GM23338 (cell line): ENCODE measurements around the gene TRPM2. TPM values are rescaled to one million over a fixed set of nuclear protein-coding genes. Genes with fewer than 3 reads are reported as not detected.

Experiments used
- ATAC-seq: fragments of 200-7000 bp; cut with Tn5 transposase; 3 replicates; pipeline ENCODE4 v1.9.1; 2020
- DNase-seq: peaks from one replicate; pipeline ENCODE4 v3.0.0-alpha.2; 2015; ENCODE audit warnings: low spot score
- H2AFZ ChIP-seq: fragments of 200-600 bp; sonication (generic); 2 replicates; pipeline ENCODE4 v1.8.0; 2016; ENCODE audit warnings: antibody characterized with exemption, mild to moderate bottlenecking, moderate library complexity
- H3F3A ChIP-seq: fragments of 200-600 bp; sonication (generic); replicated peaks from 2 replicates; pipeline ENCODE4 v1.8.0; 2017; ENCODE audit warnings: antibody characterized with exemption, mixed run types, low read depth
- H3K27ac ChIP-seq: fragments of 200-600 bp; sonication (generic); 2 replicates; pipeline ENCODE4 v1.6.1; 2016; ENCODE audit warnings: low read depth
- H3K27me3 ChIP-seq: fragments of 200-600 bp; sonication (generic); 2 replicates; pipeline ENCODE4 v1.8.0; 2016; ENCODE audit warnings: mild to moderate bottlenecking, mixed run types, moderate library complexity; ENCODE audit not compliant: insufficient read depth
- H3K36me3 ChIP-seq: fragments of 200-600 bp; sonication (generic); 2 replicates; pipeline ENCODE4 v1.8.0; 2016; ENCODE audit warnings: mild to moderate bottlenecking; ENCODE audit not compliant: insufficient read depth
- H3K4me1 ChIP-seq: fragments of 200-600 bp; sonication (generic); 2 replicates; pipeline ENCODE4 v1.8.0; 2016; ENCODE audit warnings: mild to moderate bottlenecking, moderate library complexity; ENCODE audit not compliant: insufficient read depth
- H3K4me2 ChIP-seq: fragments of 200-600 bp; sonication (generic); 2 replicates; pipeline ENCODE4 v1.7.1; 2017; ENCODE audit warnings: mixed run types
- H3K4me3 ChIP-seq: fragments of 200-600 bp; sonication (generic); 2 replicates; pipeline ENCODE4 v1.6.1; 2016; ENCODE audit warnings: mixed run types
- H3K79me2 ChIP-seq: fragments of 200-600 bp; sonication (generic); replicated peaks from 2 replicates; pipeline ENCODE4 v1.8.0; 2017; ENCODE audit warnings: mild to moderate bottlenecking; ENCODE audit not compliant: insufficient read depth
- H3K9me2 ChIP-seq: fragments of 200-600 bp; sonication (generic); 2 replicates; pipeline ENCODE4 v1.8.0; 2017; ENCODE audit not compliant: insufficient read depth
- H4K20me1 ChIP-seq: fragments of 200-600 bp; sonication (generic); replicated peaks from 2 replicates; pipeline ENCODE4 v1.8.0; 2017; ENCODE audit warnings: mild to moderate bottlenecking; ENCODE audit not compliant: insufficient read depth
- H3K27ac Mint-ChIP-seq: 2 replicates; pipeline ENCODE4 v1.8.0; 2020; ENCODE audit warnings: inconsistent platforms, mild to moderate bottlenecking, moderate library complexity, mixed read lengths
- H3K27me3 Mint-ChIP-seq: 3 replicates; pipeline ENCODE4 v1.8.0; 2022; ENCODE audit warnings: low read depth, mild to moderate bottlenecking, moderate library complexity, mixed read lengths, inconsistent platforms; ENCODE audit not compliant: insufficient read depth, poor library complexity
- H3K36me3 Mint-ChIP-seq: 3 replicates; pipeline ENCODE4 v1.8.0; 2021; ENCODE audit warnings: low read depth, mild to moderate bottlenecking, inconsistent platforms, moderate library complexity, mixed read lengths
- H3K4me1 Mint-ChIP-seq: 3 replicates; pipeline ENCODE4 v1.8.0; 2020; ENCODE audit warnings: mild to moderate bottlenecking, inconsistent platforms, mixed read lengths
- H3K4me3 Mint-ChIP-seq: 3 replicates; pipeline ENCODE4 v1.8.0; 2021; ENCODE audit warnings: moderate library complexity, mild to moderate bottlenecking, inconsistent platforms, mixed read lengths
- H3K9me3 Mint-ChIP-seq: 3 replicates; pipeline ENCODE4 v1.8.0; 2020; ENCODE audit warnings: moderate library complexity, mild to moderate bottlenecking, inconsistent platforms, mixed read lengths
- CREB1 ChIP-seq: fragments of 250-450 bp; sonication (Bioruptor Pico); IDR thresholded peaks from 2 replicates; pipeline ENCODE4 v1.5.0; 2020; ENCODE audit warnings: low read depth, mild to moderate bottlenecking, moderate library complexity
- EZH2 ChIP-seq: fragments of 200-600 bp; sonication (generic); IDR thresholded peaks from one replicate; pipeline ENCODE4 v1.8.0; 2017; ENCODE audit warnings: antibody characterized with exemption, mild to moderate bottlenecking, low read depth; ENCODE audit not compliant: unreplicated experiment
- EZH2phosphoT487 ChIP-seq: fragments of 200-600 bp; sonication (generic); IDR thresholded peaks from one replicate; pipeline ENCODE4 v1.8.1; 2018; ENCODE audit warnings: antibody characterized with exemption; ENCODE audit not compliant: unreplicated experiment
- JUNB ChIP-seq: IDR thresholded peaks from one replicate; pipeline ENCODE4 v1.6.1; 2016; ENCODE audit warnings: antibody characterized with exemption; ENCODE audit not compliant: unreplicated experiment
- NANOG ChIP-seq: IDR thresholded peaks from 2 replicates; pipeline ENCODE4 v1.6.1; 2016; ENCODE audit warnings: antibody characterized with exemption, borderline replicate concordance
- REST ChIP-seq: IDR thresholded peaks from one replicate; pipeline ENCODE4 v1.6.1; 2018; ENCODE audit warnings: antibody characterized with exemption; ENCODE audit not compliant: unreplicated experiment
- STAT1 ChIP-seq: IDR thresholded peaks from one replicate; pipeline ENCODE4 v1.6.1; 2016; ENCODE audit warnings: antibody characterized with exemption; ENCODE audit not compliant: unreplicated experiment
- polyA plus RNA-seq: library from polyadenylated mRNA; unstranded; fragments of >200 nt; fragmentation: Nextera tagmentation; extraction: Ambion mirVana; gene quantifications from 2 replicates; pipeline ENCODE4 v1.2.1, GENCODE V29; 2016
- total RNA-seq: library from RNA; depleted of rRNA; stranded (reverse); fragments of >200 nt; shearing (Covaris generic); gene quantifications from 2 replicates; pipeline ENCODE4 v1.2.3, GENCODE V29; 2014
- TF ChIP-seq, protein P1 (sequence below), 2 experiments: fragments of 200-600 bp in 1 of 2; sonication (generic) in 1 of 2; conservative IDR thresholded peaks; 2 replicates each; pipeline versions ENCODE4 v1.5.1 to v1.6.1; 2016 to 2017; ENCODE audit warnings: antibody characterized with exemption in 2 of 2, low read depth in 2 of 2, mild to moderate bottlenecking in 2 of 2, moderate library complexity in 1 of 2

The TRPM2 gene
- total and polyA plus RNA-seq, 2 experiments from 2014 or later, result 0.53 to 0.83 TPM

DNA sequence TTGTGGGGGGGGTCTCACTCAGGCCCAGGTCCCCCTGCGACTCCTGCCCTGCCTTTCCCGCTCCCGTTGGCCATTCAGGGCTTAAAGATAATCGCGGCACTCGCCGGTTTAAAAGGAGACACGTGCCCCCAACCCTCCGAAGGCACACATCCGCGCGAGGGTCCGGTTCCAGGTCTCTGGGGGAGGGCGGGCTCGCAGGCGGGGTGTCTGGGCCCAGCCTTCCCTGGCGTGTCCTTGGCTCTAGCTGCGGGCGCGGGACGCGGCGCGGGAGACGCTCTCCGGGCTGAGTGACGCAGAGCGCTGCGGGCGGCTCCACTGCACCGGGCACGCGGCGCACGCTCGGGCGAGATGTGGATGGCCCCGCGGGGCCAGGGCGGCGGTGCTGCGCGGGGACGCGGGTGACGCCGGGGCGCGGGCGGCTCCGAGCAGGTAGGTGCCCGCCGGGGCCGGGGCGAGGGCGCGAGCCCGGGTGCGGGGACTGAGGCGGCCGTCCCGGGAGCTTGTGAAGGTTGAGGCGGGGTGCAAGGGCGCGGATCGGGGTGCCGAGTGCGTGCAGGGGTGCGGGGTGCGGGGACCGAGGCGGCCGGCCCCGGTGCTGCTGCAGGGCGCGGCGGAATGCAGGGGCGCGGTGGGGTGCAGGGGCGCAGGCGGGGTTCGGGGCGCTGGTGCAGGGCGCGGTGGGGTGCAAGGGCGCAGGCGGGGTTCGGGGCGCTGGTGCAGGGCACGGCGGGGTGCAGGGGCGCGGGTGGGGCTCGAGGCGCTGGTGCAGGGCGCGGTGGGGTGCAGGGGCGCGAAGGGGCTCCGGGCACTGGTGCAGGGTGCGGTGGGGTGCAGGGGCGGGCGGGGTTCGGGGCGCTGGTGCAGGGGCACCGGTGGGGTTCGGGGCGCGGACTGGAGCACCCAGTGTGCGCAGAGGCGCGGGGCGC is 3.3 kb upstream of the TRPM2 start:
- peak overlapping the region; percentile 57; the same call in 2 of the 3 replicates for H3K4me3 Mint-ChIP-seq
- no peaks in the 10 kb centered on the region for H3K36me3 ChIP-seq
- peak overlapping the region; percentile 78 for H2AFZ ChIP-seq
- H3K27me3 ChIP-seq, result peaks cover 36% of the 10 kb centered on the region
- peak overlapping the region; percentile 52; the same call in 1 of the 2 replicates for H3K4me3 ChIP-seq
- H4K20me1 ChIP-seq, result no peaks in the 10 kb centered on the region
- ATAC-seq (peak; percentile 41), DNase-seq (peak; percentile 62)
- no peak for TF ChIP-seq REST
- no peak for TF ChIP-seq CREB1
- TF ChIP-seq EZH2, result peak; percentile 45
- TF ChIP-seq, protein P1, sequence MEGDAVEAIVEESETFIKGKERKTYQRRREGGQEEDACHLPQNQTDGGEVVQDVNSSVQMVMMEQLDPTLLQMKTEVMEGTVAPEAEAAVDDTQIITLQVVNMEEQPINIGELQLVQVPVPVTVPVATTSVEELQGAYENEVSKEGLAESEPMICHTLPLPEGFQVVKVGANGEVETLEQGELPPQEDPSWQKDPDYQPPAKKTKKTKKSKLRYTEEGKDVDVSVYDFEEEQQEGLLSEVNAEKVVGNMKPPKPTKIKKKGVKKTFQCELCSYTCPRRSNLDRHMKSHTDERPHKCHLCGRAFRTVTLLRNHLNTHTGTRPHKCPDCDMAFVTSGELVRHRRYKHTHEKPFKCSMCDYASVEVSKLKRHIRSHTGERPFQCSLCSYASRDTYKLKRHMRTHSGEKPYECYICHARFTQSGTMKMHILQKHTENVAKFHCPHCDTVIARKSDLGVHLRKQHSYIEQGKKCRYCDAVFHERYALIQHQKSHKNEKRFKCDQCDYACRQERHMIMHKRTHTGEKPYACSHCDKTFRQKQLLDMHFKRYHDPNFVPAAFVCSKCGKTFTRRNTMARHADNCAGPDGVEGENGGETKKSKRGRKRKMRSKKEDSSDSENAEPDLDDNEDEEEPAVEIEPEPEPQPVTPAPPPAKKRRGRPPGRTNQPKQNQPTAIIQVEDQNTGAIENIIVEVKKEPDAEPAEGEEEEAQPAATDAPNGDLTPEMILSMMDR (conservative IDR thresholded peaks at IDR 0.05; ENCODE audit: low read depth in 2 of 2), result no peak
- TF ChIP-seq EZH2phosphoT487, result no peak
- TF ChIP-seq JUNB, result no peak
- no peak for TF ChIP-seq STAT1
- no peak for TF ChIP-seq NANOG
- peak overlapping the region; percentile 73; the same call in 1 of the 2 replicates for H3K4me2 ChIP-seq
- peaks cover 33% of the 10 kb centered on the region for H3K27me3 Mint-ChIP-seq
- H3K4me1 Mint-ChIP-seq, result no peaks in the 10 kb centered on the region; the same call in 2 of the 3 replicates
- no peak overlapping the region for H3K27ac Mint-ChIP-seq
- H3K79me2 ChIP-seq, result no peaks in the 10 kb centered on the region
- H3K9me2 ChIP-seq, result no peaks in the 10 kb centered on the region
- H3K4me1 ChIP-seq, result no peaks in the 10 kb centered on the region; the same call in 1 of the 2 replicates
- H3K27ac ChIP-seq, result no peak overlapping the region
- no peaks in the 10 kb centered on the region for H3K36me3 Mint-ChIP-seq
- no peaks in the 10 kb centered on the region for H3F3A ChIP-seq
- H3K9me3 Mint-ChIP-seq, result no peaks in the 10 kb centered on the region
